Activated CD8-positive, alpha-beta memory T cell treated with anti-CD3 and anti-CD28 coated beads for 1 hour (primary cell): ENCODE data around the gene DCAF5.
"Not testable (repeated sequence)": the region's sequence is repeated elsewhere in the genome, so short reads cannot be mapped to it uniquely, and the experiment has no call there.

Experiments used
- DNase-seq, 2 donors: peaks; one replicate each; pipeline ENCODE4 v3.0.0-alpha.2; 2020; ENCODE audit warnings: low read depth in 1 of 2; ENCODE audit errors: extremely low read depth in 1 of 2

The DCAF5 gene

DNA sequence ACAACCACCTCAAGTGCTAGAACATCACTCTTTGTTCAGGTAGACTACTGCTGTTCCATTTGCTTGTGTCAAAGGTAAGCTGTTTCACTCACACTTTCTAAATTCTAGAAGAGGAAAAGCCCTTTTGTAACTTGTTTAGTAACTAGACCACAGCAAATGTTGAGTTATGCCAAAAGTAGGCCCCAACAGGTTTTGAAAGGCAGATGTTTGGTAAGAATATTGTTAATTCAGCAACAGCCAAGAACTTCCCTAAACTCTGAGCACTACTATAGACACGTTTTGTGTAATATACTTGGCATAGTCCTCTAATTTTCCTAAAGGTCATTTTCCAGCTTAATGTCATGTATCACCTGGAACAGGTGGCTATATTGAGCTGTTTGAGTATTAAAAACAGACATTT, 79.0 kb downstream of the DCAF5 start:
- DNase-seq: no peak

DNA sequence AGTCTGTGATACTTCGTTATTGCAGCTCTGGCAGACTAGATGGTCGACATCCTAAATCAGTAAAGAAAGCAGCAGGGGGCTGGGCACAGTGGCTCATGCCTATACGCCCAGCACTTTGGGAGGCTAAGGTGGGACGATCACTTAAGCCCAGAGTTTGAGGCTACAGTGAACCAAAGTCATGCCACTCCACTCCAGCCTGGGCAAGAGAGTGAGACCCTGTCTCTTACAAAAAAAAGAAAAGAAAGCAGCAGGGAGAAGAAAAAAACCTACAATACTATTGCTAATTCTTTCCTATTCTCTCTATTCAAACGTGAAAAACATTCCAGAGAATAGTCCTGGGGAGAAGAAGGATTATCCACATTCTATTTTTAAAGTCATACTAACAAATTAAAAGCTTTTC, 79.5 kb downstream of the DCAF5 start:
- DNase-seq: no peak

GRCh38 chr14:69072584-69072983, 80.3 kb downstream of the DCAF5 start:
- DNase-seq: no peak

GRCh38 chr14:69068744-69069421, 84.0 kb downstream of the DCAF5 start:
- no peak for DNase-seq

- DNase-seq: no peak
These were observed 86.3 kb downstream of the DCAF5 start for GRCh38 chr14:69066396-69067171.

GRCh38 chr14:69065934-69066333, 87.0 kb downstream of the DCAF5 start:
- not testable (repeated sequence) for DNase-seq

- no peak for DNase-seq
These were observed 88.3 kb downstream of the DCAF5 start for GRCh38 chr14:69064596-69064995.

GRCh38 chr14:69059658-69060623, 93.0 kb downstream of the DCAF5 start:
- DNase-seq: no peak

- DNase-seq: no peak
These were observed 96.7 kb downstream of the DCAF5 start for GRCh38 chr14:69055999-69056788.

DNA sequence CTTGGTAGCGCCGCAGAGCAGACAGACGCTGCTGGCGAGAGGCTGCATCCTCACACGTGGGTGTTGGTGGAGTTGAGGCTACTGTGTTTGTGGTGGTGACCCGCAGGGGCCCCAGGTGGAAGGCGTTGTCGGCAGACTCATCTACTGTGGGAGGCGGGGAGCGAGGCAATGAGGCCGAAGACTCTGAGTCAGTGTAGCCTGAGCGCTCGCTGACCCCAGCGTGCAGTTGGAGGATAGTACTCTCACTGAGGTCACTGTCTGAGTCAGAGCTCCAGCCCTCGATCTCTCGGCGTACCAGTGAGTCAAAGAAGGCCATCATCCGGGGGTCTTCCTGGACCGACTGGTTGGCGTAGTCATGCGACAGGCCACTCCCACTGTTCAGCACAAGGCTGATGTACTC, 97.8 kb downstream of the DCAF5 start:
- DNase-seq: no peak

GRCh38 chr14:69054030-69054429, 98.9 kb downstream of the DCAF5 start:
- DNase-seq: no peak

DNA sequence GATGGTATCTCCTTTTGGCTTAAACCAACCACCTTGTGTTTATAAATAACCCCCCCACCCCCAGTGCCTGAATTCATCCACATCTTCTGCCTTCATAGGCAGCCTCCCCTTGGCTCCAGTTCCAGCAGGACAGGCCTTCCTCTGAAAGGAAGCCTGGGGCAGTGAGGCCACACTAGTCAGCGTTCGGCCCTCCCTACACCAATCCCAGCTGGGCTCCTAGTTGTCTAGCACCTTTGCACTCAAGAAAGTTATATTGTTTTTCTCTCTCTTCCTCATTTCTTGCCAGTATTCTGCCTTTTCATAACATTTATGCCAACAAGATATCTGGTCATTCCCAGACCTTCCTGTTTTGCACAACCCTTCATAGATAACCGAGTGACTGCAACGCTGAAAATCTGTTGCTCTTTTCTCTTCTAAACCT, 100.7 kb downstream of the DCAF5 start:
- DNase-seq: no peak

- DNase-seq: no peak
These were observed 102.4 kb downstream of the DCAF5 start for GRCh38 chr14:69050240-69051184.

DNA sequence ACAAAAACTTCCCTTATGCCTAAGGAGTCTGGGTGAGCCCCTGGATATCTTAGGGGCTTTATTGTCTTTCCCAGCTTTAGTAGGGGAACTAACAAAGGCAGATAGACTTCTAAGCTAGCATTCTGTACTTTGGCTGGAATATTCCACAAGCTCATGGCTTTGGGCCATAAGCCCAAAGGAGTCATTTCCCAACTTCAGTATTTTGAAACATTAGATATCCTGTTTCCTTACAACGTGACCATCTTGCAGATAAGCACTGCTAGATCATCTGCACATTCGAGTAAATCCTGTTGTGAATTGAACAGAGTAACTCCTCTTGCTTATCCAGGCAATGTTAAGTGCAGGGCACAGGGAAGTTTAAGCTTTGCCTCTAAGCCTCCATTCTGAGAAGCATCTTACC, 103.2 kb downstream of the DCAF5 start:
- no peak for DNase-seq

GRCh38 chr14:69048456-69048855, 104.5 kb downstream of the DCAF5 start:
- DNase-seq: no peak

DNA sequence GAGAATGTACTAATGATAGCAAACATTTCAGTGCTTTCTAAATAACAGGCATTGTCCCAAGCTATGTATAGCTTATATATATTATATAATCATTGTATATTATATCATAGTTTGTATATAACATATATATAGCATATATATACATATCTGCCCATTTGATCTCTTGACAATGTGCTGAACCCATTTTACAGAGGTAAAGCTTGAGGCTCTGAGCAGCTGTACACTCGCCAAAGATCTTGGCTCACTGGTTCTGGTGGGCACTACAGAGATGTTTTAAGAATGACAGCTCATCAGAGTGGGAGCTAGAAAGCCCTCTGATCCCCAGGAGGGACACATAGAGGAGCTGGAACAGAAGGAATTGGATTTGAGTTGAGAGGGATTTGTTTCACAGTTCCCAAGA, 105.7 kb downstream of the DCAF5 start:
- no peak for DNase-seq

- DNase-seq: no peak
These were observed 106.5 kb downstream of the DCAF5 start for GRCh38 chr14:69046476-69046860.

GRCh38 chr14:69045857-69046475, 107.0 kb downstream of the DCAF5 start:
- no peak for DNase-seq

DNA sequence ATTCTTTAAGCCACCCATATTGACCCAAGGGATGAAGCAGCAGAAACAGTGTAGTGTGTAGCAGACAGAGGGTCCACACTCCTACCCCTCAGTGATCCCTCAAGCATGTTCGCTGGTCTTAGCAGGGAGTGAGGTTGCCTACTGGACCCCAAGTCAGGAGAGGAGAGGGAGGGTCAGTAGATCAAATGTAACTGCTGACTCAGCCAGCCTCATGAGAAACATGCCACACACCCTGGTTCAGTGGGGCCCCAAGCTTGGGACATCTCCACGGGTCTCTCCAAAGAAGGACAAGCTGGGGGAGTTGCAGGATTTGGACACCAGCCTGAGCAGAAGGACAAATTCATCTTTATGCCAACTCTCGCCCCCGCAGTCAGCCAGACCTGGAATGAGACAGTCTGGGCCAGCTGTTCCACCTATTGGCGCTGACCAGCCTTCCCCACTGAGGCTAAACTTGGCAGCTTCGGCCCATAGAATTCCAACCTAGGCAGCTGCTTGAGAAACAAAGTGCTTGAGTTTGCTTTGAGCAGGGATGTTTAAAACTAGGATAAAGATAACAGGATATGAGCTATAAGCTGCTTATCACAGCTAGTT, 107.9 kb downstream of the DCAF5 start:
- DNase-seq: no peak
